Measurements from ENCODE around the gene LRRC46. TPM values are rescaled to one million over a fixed set of nuclear protein-coding genes. Genes with fewer than 3 reads are reported as not detected.

LRRC46 gene
- total RNA-seq, 4 donors from 2014 or later = 0.18 TPM; not detected in 3

DNA sequence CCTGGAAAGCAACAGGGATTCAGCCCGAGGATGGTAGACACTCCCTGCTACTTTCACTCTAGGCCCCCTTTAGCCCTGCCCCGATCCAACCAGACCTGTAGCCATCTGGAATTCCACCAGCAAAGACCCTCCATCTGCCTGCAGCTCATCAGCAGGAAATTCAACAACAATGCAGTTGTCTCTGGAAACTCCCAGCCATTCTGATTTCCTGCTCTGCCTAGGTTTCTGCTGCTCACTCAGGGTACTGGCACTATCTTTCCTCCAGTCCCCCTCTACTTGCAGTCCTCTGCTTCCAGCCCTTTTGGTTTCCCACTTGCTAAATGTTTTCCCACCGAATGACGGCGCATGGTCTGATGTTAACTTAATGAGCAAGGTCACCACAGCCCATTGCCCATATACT, 22.1 kb downstream of the LRRC46 start:
- DNase-seq = no peak
- WGBS, 2 donors = 40 to 66% methylated on average over 3 to 5 of the region's 5 CpGs
- intact Hi-C loops (cut with DNase I) = no loop called here
- Histone ChIP-seq H3K27ac (no peak overlapping the region), H3K4me3 (no peak overlapping the region), H3K4me1 (peaks cover 9 to 36% (median 25%) of the 10 kb centered on the region in 3 donors), H3K36me3 (no peaks in the 10 kb centered on the region), H3K9me3 (no peaks in the 10 kb centered on the region), H3K27me3 (peaks cover 12 to 99% (median 28%) of the 10 kb centered on the region in 4 donors)
- no peak for TF ChIP-seq POLR2A (IDR thresholded peaks at IDR 0.05)
- TF ChIP-seq, protein P1, sequence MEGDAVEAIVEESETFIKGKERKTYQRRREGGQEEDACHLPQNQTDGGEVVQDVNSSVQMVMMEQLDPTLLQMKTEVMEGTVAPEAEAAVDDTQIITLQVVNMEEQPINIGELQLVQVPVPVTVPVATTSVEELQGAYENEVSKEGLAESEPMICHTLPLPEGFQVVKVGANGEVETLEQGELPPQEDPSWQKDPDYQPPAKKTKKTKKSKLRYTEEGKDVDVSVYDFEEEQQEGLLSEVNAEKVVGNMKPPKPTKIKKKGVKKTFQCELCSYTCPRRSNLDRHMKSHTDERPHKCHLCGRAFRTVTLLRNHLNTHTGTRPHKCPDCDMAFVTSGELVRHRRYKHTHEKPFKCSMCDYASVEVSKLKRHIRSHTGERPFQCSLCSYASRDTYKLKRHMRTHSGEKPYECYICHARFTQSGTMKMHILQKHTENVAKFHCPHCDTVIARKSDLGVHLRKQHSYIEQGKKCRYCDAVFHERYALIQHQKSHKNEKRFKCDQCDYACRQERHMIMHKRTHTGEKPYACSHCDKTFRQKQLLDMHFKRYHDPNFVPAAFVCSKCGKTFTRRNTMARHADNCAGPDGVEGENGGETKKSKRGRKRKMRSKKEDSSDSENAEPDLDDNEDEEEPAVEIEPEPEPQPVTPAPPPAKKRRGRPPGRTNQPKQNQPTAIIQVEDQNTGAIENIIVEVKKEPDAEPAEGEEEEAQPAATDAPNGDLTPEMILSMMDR (IDR thresholded peaks at IDR 0.05) = no peak

DNA sequence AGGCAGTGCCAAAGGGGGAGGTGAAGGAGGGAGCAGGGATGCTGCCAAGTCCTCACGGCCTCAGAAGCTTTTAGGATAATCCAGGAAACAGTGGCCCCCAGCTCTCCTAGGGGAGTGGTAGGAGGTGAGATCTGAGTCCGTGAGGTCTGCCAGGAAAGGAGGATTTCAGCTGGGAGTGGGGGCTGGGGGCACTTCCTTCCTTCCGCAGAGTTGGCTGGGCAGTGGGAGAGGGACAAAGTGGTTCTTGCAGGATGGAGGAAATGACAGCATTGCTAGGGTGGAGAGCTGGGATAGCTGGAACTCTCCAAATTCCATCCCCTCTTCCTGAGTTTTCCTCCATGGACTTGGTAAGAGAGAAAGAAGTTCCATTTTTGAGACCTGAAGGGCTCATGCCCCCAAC, 24.3 kb downstream of the LRRC46 start:
- DNase-seq = no peak
- TF ChIP-seq, protein P1 (IDR thresholded peaks at IDR 0.05) = no peak
- TF ChIP-seq POLR2A (IDR thresholded peaks at IDR 0.05) = no peak
- no peak overlapping the region for H3K27ac ChIP-seq
- no peaks in the 10 kb centered on the region for H3K9me3 ChIP-seq
- H3K27me3 ChIP-seq = peaks cover 12 to 95% (median 28%) of the 10 kb centered on the region in 4 donors
- intact Hi-C loops (cut with DNase I) = no loop called here
- 7 to 48% methylated on average over 2 to 3 of the region's 3 CpGs for WGBS, 2 donors
- peaks cover 9 to 21% (median 12%) of the 10 kb centered on the region in 3 donors for H3K4me1 ChIP-seq
- H3K36me3 ChIP-seq = no peaks in the 10 kb centered on the region
- no peak overlapping the region for H3K4me3 ChIP-seq

DNA sequence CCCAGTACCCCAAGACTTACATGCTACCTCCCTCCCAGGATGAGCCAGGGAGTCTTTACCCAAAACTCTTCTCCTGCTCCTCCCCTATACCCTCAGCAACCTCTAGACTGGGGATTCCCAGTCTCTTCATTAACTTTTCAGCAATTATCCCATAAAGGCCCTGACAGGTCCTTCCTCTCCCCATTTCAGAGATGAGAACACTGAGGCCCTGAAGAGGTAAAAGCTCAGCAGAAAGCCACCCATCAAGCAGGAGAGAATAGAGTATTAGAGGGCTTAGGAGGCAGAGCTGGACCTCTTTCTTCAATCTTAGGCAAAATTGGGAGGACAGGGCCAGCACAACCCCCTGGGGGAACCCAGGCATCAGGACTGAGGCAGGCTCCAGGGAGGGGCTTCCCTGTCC, 25.4 kb downstream of the LRRC46 start:
- Histone ChIP-seq H3K4me1 (peaks cover 0 to 11% (median 2%) of the 10 kb centered on the region in 3 donors), H3K27ac (no peak overlapping the region), H3K36me3 (no peaks in the 10 kb centered on the region), H3K9me3 (no peaks in the 10 kb centered on the region), H3K27me3 (peaks cover 9 to 94% (median 26%) of the 10 kb centered on the region in 4 donors), H3K4me3 (no peak overlapping the region)
- intact Hi-C loops (cut with DNase I) = no loop called here
- no peak for TF ChIP-seq POLR2A (IDR thresholded peaks at IDR 0.05)
- TF ChIP-seq, protein P1 (IDR thresholded peaks at IDR 0.05) = no peak
- DNase-seq = no peak

DNA sequence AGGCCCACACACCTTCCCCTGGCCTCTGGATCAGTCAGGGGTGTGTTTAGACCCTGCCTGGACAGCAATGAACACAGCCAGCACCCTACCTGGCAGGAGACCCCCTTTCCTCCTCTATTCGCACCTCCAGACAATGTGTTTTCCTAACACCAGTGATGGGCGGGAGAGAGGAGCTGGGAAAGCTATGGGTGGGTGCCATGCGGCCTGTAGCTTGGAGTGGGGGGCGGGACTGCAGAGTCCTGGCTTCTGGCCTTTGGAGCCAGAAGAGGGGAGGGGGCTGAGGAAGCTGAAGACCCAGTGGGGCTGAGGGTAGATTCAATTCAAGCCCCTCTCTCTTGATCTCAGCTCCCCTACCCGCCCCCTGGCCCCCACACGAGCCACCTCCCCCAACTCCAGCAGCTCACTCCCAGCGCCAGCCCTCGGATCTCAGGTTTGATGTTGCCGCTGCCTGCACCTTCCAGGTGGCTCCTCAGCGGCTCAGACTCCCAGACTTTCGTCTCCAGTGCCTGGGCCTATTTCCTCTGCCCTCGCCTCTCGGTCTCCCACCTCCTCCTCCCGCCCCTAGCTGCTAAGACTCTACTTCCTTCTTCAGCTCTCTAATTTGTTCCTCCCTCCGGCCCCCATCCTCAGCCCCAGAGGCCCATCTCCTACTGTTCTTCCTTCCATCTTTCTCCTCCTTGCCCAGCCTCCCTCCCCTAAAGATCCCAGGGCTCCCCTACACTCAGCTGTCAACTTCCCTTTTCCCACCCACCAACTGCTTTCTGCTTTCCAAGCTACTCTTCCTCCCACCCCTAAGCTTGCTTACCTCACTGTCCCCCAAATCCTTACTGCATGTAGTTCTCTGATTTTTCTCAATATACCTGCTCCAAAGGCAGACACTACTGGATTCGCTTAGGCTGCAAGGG, 26.3 kb downstream of the LRRC46 start:
- H3K36me3 ChIP-seq = no peaks in the 10 kb centered on the region
- H3K4me1 ChIP-seq = peaks cover 3 to 4% (median 4%) of the 10 kb centered on the region in 3 donors
- H3K9me3 ChIP-seq = no peaks in the 10 kb centered on the region
- H3K27ac ChIP-seq = no peak overlapping the region
- WGBS, 2 donors = 72% methylated on average over 12 to 14 of the region's 16 CpGs
- no peak for DNase-seq
- no peak overlapping the region for H3K4me3 ChIP-seq
- intact Hi-C loops (cut with DNase I) = no loop called here
- TF ChIP-seq, protein P1 (IDR thresholded peaks at IDR 0.05) = no peak
- TF ChIP-seq POLR2A (IDR thresholded peaks at IDR 0.05) = no peak
- peaks cover 4 to 85% (median 18%) of the 10 kb centered on the region in 4 donors for H3K27me3 ChIP-seq

DNA sequence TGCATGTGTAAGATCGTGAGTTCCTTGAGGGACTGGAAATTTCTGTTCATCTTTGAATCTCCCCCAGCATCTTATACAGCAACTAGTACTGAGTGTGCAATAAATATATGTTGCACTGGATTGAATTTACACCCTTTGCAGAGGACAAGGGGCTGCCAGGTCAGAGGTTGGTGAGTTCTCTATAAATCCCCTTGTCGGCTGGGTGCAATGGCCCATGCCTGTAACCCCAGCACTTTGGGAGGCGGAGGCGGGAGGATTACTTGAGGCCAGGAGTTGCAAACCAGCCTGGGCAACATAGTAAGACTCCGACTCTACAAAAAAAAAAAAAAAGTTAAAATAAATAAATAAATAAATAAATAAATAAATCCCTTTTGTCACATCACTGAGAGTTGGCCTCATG, 28.9 kb downstream of the LRRC46 start:
- peaks cover 0 to 69% (median 0%) of the 10 kb centered on the region in 4 donors for H3K27me3 ChIP-seq
- intact Hi-C loops (cut with DNase I) = no loop called here

More for the DNA sequence above, 28.9 kb downstream of the LRRC46 start:
- Histone ChIP-seq H3K4me3 (no peak overlapping the region), H3K9me3 (no peaks in the 10 kb centered on the region), H3K27ac (no peak overlapping the region), H3K36me3 (no peaks in the 10 kb centered on the region), H3K4me1 (peaks cover 6 to 20% (median 13%) of the 10 kb centered on the region in 3 donors)
- DNase-seq = no peak
- TF ChIP-seq, protein P1 (IDR thresholded peaks at IDR 0.05) = no peak
- no peak for TF ChIP-seq POLR2A (IDR thresholded peaks at IDR 0.05)
- 89 to 93% methylated on average over 5 of the region's 5 CpGs for WGBS, 2 donors
